ENCODE data around the gene GCSAM.

The GCSAM gene

GRCh38 chr3:112123548-112123947, 9.5 kb downstream of the GCSAM start:
- DNase-seq (ENCODE audit: low read depth in 1 of 2, low spot score in 1 of 2): no peak
- Histone ChIP-seq H3K4me3 (replicated peaks; ENCODE audit: insufficient read depth, low read length) (no peak overlapping the region), H3K27ac (replicated peaks) (no peak overlapping the region), H3K27me3 (ENCODE audit: insufficient read depth, poor library complexity, severe bottlenecking) (no peaks in the 10 kb centered on the region)
- TF ChIP-seq SPI1 (IDR thresholded peaks at IDR 0.05; ENCODE audit: borderline replicate concordance, low read depth) (no peak), REST (IDR thresholded peaks at IDR 0.05; ENCODE audit: insufficient replicate concordance, low read depth) (no peak), GABPA (IDR thresholded peaks at IDR 0.05; ENCODE audit: low read depth) (no peak), CTCF (IDR thresholded peaks at IDR 0.05; ENCODE audit: insufficient read depth, low read length) (no peak), POLR2AphosphoS5 (IDR thresholded peaks at IDR 0.05; ENCODE audit: low read depth) (no peak)

GRCh38 chr3:112122870-112123269, 10.2 kb downstream of the GCSAM start:
- H3K4me3 ChIP-seq (replicated peaks; ENCODE audit: insufficient read depth, low read length): no peak overlapping the region
- no peak for DNase-seq (ENCODE audit: low read depth in 1 of 2, low spot score in 1 of 2)
- H3K27me3 ChIP-seq (ENCODE audit: insufficient read depth, poor library complexity, severe bottlenecking): no peaks in the 10 kb centered on the region
- H3K27ac ChIP-seq (replicated peaks): no peak overlapping the region
- no peak for TF ChIP-seq CTCF (IDR thresholded peaks at IDR 0.05; ENCODE audit: insufficient read depth, low read length)
- no peak for TF ChIP-seq REST (IDR thresholded peaks at IDR 0.05; ENCODE audit: insufficient replicate concordance, low read depth)
- no peak for TF ChIP-seq SPI1 (IDR thresholded peaks at IDR 0.05; ENCODE audit: borderline replicate concordance, low read depth)
- no peak for TF ChIP-seq GABPA (IDR thresholded peaks at IDR 0.05; ENCODE audit: low read depth)
- no peak for TF ChIP-seq POLR2AphosphoS5 (IDR thresholded peaks at IDR 0.05; ENCODE audit: low read depth)

- Histone ChIP-seq H3K27me3 (ENCODE audit: insufficient read depth, poor library complexity, severe bottlenecking) (no peaks in the 10 kb centered on the region), H3K4me3 (replicated peaks; ENCODE audit: insufficient read depth, low read length) (no peak overlapping the region), H3K27ac (replicated peaks) (no peak overlapping the region)
- TF ChIP-seq GABPA (IDR thresholded peaks at IDR 0.05; ENCODE audit: low read depth): no peak
- no peak for TF ChIP-seq CTCF (IDR thresholded peaks at IDR 0.05; ENCODE audit: insufficient read depth, low read length)
- TF ChIP-seq SPI1 (IDR thresholded peaks at IDR 0.05; ENCODE audit: borderline replicate concordance, low read depth): no peak
- TF ChIP-seq POLR2AphosphoS5 (IDR thresholded peaks at IDR 0.05; ENCODE audit: low read depth): no peak
- TF ChIP-seq REST (IDR thresholded peaks at IDR 0.05; ENCODE audit: insufficient replicate concordance, low read depth): no peak
- no peak for DNase-seq (ENCODE audit: low read depth in 1 of 2, low spot score in 1 of 2)
Measured at GRCh38 chr3:112121577-112122547, 11.2 kb downstream of the GCSAM start.

Data from HL-60 (cell line).